ENCODE results near the gene MTR.
"Not testable (repeated sequence)": the region's sequence is repeated elsewhere in the genome, so short reads cannot be mapped to it uniquely, and the experiment has no call there.

MTR gene

DNA sequence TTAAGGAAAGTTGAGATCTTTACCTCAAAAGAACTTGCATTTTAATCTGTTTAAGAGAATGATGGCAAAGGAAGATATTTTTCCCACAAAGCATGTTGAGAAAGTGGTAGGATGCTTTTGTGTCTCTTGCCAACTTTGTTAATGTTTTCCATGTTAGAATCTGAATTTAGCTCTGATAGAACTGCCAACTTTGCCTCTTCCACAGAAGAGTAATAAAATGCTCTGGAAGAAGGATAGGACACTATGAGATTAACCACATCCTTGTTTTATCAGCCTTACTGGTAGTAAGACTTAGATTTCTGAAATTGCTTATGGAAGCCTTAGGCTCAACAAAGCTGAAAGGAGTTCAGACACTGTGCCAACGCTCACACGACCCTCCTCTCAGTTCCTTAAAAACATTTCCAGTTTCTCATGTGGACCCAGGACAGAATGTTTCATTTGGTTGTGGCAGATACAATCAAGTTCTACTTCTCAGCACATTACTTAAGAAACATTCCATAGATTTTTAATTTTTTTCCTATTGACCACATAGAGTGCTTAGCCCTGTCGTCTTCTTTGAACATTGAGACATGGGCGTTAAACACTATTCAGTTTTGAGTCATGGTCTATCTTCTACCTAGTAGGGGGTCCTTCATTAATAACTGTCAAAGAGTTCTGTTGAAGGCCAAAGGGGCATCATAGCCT, 59.0 kb downstream of the MTR start:
- Histone ChIP-seq H3K18ac (ENCODE audit: low read depth in 1 of 2, low read length in 2 of 2) (no peak overlapping the region), H3K27ac (ENCODE audit: low read length, poor library complexity, severe bottlenecking) (peak overlapping the region; percentile 73), H3K79me1 (replicated peaks; ENCODE audit: low read length, poor library complexity, severe bottlenecking) (peaks cover 7% of the 10 kb centered on the region), H3K23ac (ENCODE audit: low read length in 2 of 2) (no peak overlapping the region), H3K9me3 (ENCODE audit: control insufficient read depth, low read length) (no peaks in the 10 kb centered on the region), H2AFZ (ENCODE audit: low read depth, low read length) (no peak overlapping the region), H2BK5ac (ENCODE audit: low read depth, low read length, poor library complexity, severe bottlenecking) (no peak overlapping the region), H3K36me3 (ENCODE audit: control insufficient read depth in 1 of 2, insufficient read depth in 2 of 2, low read depth in 1 of 2, low read length in 2 of 2) (peaks cover 5 to 60% of the 10 kb centered on the region in 2 experiments), H2BK15ac (ENCODE audit: low read depth, poor library complexity, severe bottlenecking) (no peak overlapping the region), H4K8ac (ENCODE audit: low read length) (no peak overlapping the region), H3K27me3 (ENCODE audit: control insufficient read depth in 1 of 2, insufficient read depth in 1 of 2, low read length in 2 of 2) (no peaks in the 10 kb centered on the region), H3K9ac (ENCODE audit: low read length) (no peak overlapping the region), H3K4ac (ENCODE audit: low read depth in 1 of 2, low read length in 2 of 2) (no peak overlapping the region), H3K4me1 (ENCODE audit: control insufficient read depth, insufficient read depth, low read depth, low read length) (no peaks in the 10 kb centered on the region), H4K91ac (ENCODE audit: low read length) (no peak overlapping the region), H2BK120ac (ENCODE audit: low read depth, low read length) (no peak overlapping the region), H2BK12ac (ENCODE audit: low read length in 2 of 2) (no peak overlapping the region), H2AK5ac (ENCODE audit: low read length, severe bottlenecking) (no peak overlapping the region), H3K4me3 (ENCODE audit: insufficient read depth in 1 of 2, low read depth in 1 of 2, low read length in 2 of 2) (no peak overlapping the region), H3K14ac (ENCODE audit: low read length in 2 of 2) (no peak overlapping the region), H3K4me2 (ENCODE audit: low read length, poor library complexity, severe bottlenecking) (no peak overlapping the region)
- WGBS = 83% methylated on average over 4 of the region's 4 CpGs
- DNase-seq = peak; percentile 25

DNA sequence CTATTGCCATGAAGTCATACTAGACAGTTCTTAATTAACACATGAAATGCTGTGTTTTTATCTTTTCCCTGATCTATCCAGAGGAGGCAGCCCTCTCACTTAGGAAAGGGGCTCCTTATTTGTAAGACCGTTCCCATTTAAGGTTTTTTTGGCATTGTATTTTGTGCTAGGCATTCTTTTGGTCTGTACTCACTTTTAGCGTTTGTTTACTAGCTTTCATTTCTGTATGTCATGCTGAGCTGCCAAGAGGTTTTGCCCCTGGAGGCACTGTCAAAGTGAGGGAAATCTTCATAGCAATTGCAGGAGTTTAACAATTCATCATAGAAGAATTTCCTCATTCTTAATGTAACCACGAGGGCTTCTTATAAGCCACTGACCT, 59.5 kb downstream of the MTR start:
- Histone ChIP-seq H3K4me3 (ENCODE audit: insufficient read depth in 1 of 2, low read depth in 1 of 2, low read length in 2 of 2) (no peak overlapping the region), H2BK15ac (ENCODE audit: low read depth, poor library complexity, severe bottlenecking) (no peak overlapping the region), H3K4me1 (ENCODE audit: control insufficient read depth, insufficient read depth, low read depth, low read length) (no peaks in the 10 kb centered on the region), H3K9me3 (ENCODE audit: control insufficient read depth, low read length) (no peaks in the 10 kb centered on the region), H3K23ac (ENCODE audit: low read length in 2 of 2) (no peak overlapping the region), H3K18ac (ENCODE audit: low read depth in 1 of 2, low read length in 2 of 2) (no peak overlapping the region), H2BK5ac (ENCODE audit: low read depth, low read length, poor library complexity, severe bottlenecking) (no peak overlapping the region), H3K27ac (ENCODE audit: low read length, poor library complexity, severe bottlenecking) (peak overlapping the region; percentile 73), H2AFZ (ENCODE audit: low read depth, low read length) (no peak overlapping the region), H3K27me3 (ENCODE audit: control insufficient read depth in 1 of 2, insufficient read depth in 1 of 2, low read length in 2 of 2) (no peaks in the 10 kb centered on the region), H3K79me1 (replicated peaks; ENCODE audit: low read length, poor library complexity, severe bottlenecking) (peaks cover 7% of the 10 kb centered on the region), H3K4ac (ENCODE audit: low read depth in 1 of 2, low read length in 2 of 2) (no peak overlapping the region), H3K9ac (ENCODE audit: low read length) (no peak overlapping the region), H3K36me3 (ENCODE audit: control insufficient read depth in 1 of 2, insufficient read depth in 2 of 2, low read depth in 1 of 2, low read length in 2 of 2) (peaks cover 5 to 65% of the 10 kb centered on the region in 2 experiments), H2BK120ac (ENCODE audit: low read depth, low read length) (no peak overlapping the region), H2BK12ac (ENCODE audit: low read length in 2 of 2) (no peak overlapping the region), H3K4me2 (ENCODE audit: low read length, poor library complexity, severe bottlenecking) (peak overlapping the region; percentile 32), H2AK5ac (ENCODE audit: low read length, severe bottlenecking) (no peak overlapping the region), H4K91ac (ENCODE audit: low read length) (no peak overlapping the region), H4K8ac (ENCODE audit: low read length) (no peak overlapping the region), H3K14ac (ENCODE audit: low read length in 2 of 2) (no peak overlapping the region)
- 38% methylated on average over 3 of the region's 3 CpGs for WGBS
- DNase-seq = peak; percentile 27

DNA sequence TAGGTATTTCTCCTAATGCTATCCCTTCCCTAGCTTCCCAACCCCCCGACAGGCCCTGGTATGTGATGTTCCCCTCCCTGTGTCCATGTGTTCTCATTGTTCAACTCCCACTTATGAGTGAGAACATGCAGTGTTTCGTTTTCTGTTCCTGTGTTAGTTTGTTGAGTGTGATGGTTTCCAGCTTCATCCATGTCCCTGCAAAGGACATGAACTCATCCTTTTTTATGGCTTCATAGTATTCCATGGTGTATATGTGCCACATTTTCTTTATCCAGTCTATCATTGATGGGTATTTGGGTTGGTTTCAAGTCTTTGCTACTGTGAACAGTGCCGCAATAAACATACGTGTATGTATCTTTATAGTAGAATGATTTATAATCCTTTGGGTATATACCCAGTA, 61.6 kb downstream of the MTR start:
- not testable (repeated sequence) for H3K14ac ChIP-seq (ENCODE audit: low read length in 2 of 2); H2AFZ ChIP-seq (ENCODE audit: low read depth, low read length); H3K4me3 ChIP-seq (ENCODE audit: insufficient read depth in 1 of 2, low read depth in 1 of 2, low read length in 2 of 2); H2BK12ac ChIP-seq (ENCODE audit: low read length in 2 of 2); H3K23ac ChIP-seq (ENCODE audit: low read length in 2 of 2); H3K9ac ChIP-seq (ENCODE audit: low read length); H4K91ac ChIP-seq (ENCODE audit: low read length); H3K79me1 ChIP-seq (replicated peaks; ENCODE audit: low read length, poor library complexity, severe bottlenecking); H2BK5ac ChIP-seq (ENCODE audit: low read depth, low read length, poor library complexity, severe bottlenecking); H2BK120ac ChIP-seq (ENCODE audit: low read depth, low read length); H3K27ac ChIP-seq (ENCODE audit: low read length, poor library complexity, severe bottlenecking); H2AK5ac ChIP-seq (ENCODE audit: low read length, severe bottlenecking); H3K4ac ChIP-seq (ENCODE audit: low read depth in 1 of 2, low read length in 2 of 2); H2BK15ac ChIP-seq (ENCODE audit: low read depth, poor library complexity, severe bottlenecking); H3K4me1 ChIP-seq (ENCODE audit: control insufficient read depth, insufficient read depth, low read depth, low read length); DNase-seq; H3K4me2 ChIP-seq (ENCODE audit: low read length, poor library complexity, severe bottlenecking); H3K18ac ChIP-seq (ENCODE audit: low read depth in 1 of 2, low read length in 2 of 2); H3K27me3 ChIP-seq (ENCODE audit: control insufficient read depth in 1 of 2, insufficient read depth in 1 of 2, low read length in 2 of 2); H4K8ac ChIP-seq (ENCODE audit: low read length); H3K9me3 ChIP-seq (ENCODE audit: control insufficient read depth, low read length)
- WGBS = 100% methylated on average over 2 of the region's 4 CpGs
- H3K36me3 ChIP-seq (ENCODE audit: control insufficient read depth in 1 of 2, insufficient read depth in 2 of 2, low read depth in 1 of 2, low read length in 2 of 2) = peaks cover 5 to 62% of the 10 kb centered on the region in 2 experiments

DNA sequence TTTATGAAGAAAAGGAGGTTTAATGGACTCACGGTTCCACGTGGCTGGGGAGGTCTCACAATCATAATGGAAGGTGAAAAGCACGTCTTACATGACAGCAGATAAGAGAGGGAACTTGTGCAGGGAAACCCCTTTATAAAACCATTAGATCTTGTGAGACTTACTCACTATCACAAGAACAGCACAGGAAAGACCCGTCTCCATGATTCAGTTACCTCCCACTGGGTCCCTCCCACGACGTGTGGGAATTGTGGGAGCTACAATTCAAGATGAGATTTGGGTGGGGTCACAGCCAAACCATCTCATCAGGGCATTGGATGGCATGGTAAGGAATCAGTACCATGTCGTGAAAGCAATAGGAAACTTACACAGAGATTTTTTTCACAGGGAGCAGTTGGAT, 63.1 kb downstream of the MTR start:
- no peak overlapping the region for H3K14ac ChIP-seq (ENCODE audit: low read length in 2 of 2)
- no peak overlapping the region for H3K4ac ChIP-seq (ENCODE audit: low read depth in 1 of 2, low read length in 2 of 2)
- no peak overlapping the region for H2BK120ac ChIP-seq (ENCODE audit: low read depth, low read length)
- H3K9ac ChIP-seq (ENCODE audit: low read length) = no peak overlapping the region
- no peak overlapping the region for H3K23ac ChIP-seq (ENCODE audit: low read length in 2 of 2)
- no peak overlapping the region for H2AK5ac ChIP-seq (ENCODE audit: low read length, severe bottlenecking)
- H2AFZ ChIP-seq (ENCODE audit: low read depth, low read length) = no peak overlapping the region
- no peak overlapping the region for H4K8ac ChIP-seq (ENCODE audit: low read length)
- no peak overlapping the region for H3K18ac ChIP-seq (ENCODE audit: low read depth in 1 of 2, low read length in 2 of 2)
- no peaks in the 10 kb centered on the region for H3K9me3 ChIP-seq (ENCODE audit: control insufficient read depth, low read length)
- H3K4me3 ChIP-seq (ENCODE audit: insufficient read depth in 1 of 2, low read depth in 1 of 2, low read length in 2 of 2) = no peak overlapping the region
- H3K27me3 ChIP-seq (ENCODE audit: control insufficient read depth in 1 of 2, insufficient read depth in 1 of 2, low read length in 2 of 2) = no peaks in the 10 kb centered on the region
- H4K91ac ChIP-seq (ENCODE audit: low read length) = no peak overlapping the region
- no peak overlapping the region for H3K4me2 ChIP-seq (ENCODE audit: low read length, poor library complexity, severe bottlenecking)
- H3K79me1 ChIP-seq (replicated peaks; ENCODE audit: low read length, poor library complexity, severe bottlenecking) = peaks cover 5% of the 10 kb centered on the region
- H3K4me1 ChIP-seq (ENCODE audit: control insufficient read depth, insufficient read depth, low read depth, low read length) = peaks cover 5% of the 10 kb centered on the region
- H3K36me3 ChIP-seq (ENCODE audit: control insufficient read depth in 1 of 2, insufficient read depth in 2 of 2, low read depth in 1 of 2, low read length in 2 of 2) = peaks cover 5 to 55% of the 10 kb centered on the region in 2 experiments
- WGBS = 99% methylated on average over 7 of the region's 7 CpGs
- H2BK12ac ChIP-seq (ENCODE audit: low read length in 2 of 2) = no peak overlapping the region
- no peak overlapping the region for H2BK5ac ChIP-seq (ENCODE audit: low read depth, low read length, poor library complexity, severe bottlenecking)
- no peak for DNase-seq
- H2BK15ac ChIP-seq (ENCODE audit: low read depth, poor library complexity, severe bottlenecking) = no peak overlapping the region
- H3K27ac ChIP-seq (ENCODE audit: low read length, poor library complexity, severe bottlenecking) = no peak overlapping the region

Data from mesenchymal stem cell (in vitro differentiated cells and primary cell).